ENCODE data around the gene CAVIN4.

- TF ChIP-seq EZH2 (optimal IDR thresholded peaks at IDR 0.05; ENCODE audit: low read depth, low read length) (no peak), EZH2phosphoT487 (IDR thresholded peaks at IDR 0.05; ENCODE audit: low read length) (no peak)
- TF ChIP-seq, protein P1, sequence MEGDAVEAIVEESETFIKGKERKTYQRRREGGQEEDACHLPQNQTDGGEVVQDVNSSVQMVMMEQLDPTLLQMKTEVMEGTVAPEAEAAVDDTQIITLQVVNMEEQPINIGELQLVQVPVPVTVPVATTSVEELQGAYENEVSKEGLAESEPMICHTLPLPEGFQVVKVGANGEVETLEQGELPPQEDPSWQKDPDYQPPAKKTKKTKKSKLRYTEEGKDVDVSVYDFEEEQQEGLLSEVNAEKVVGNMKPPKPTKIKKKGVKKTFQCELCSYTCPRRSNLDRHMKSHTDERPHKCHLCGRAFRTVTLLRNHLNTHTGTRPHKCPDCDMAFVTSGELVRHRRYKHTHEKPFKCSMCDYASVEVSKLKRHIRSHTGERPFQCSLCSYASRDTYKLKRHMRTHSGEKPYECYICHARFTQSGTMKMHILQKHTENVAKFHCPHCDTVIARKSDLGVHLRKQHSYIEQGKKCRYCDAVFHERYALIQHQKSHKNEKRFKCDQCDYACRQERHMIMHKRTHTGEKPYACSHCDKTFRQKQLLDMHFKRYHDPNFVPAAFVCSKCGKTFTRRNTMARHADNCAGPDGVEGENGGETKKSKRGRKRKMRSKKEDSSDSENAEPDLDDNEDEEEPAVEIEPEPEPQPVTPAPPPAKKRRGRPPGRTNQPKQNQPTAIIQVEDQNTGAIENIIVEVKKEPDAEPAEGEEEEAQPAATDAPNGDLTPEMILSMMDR (IDR thresholded peaks at IDR 0.05; ENCODE audit: low read length) = no peak
These were observed 7.1 kb downstream of the CAVIN4 start for GRCh38 chr9:100584951-100585350.

All from MM.1S (cell line).